Right lobe of liver (tissue), 4 donors: ENCODE measurements around the gene SLC31A2.
"Not testable (repeated sequence)": the region's sequence is repeated elsewhere in the genome, so short reads cannot be mapped to it uniquely, and the experiment has no call there.

ENCODE experiments used
- POLR2A ChIP-seq: fragments of 450-650 bp; IDR thresholded peaks from one replicate; pipeline ENCODE4 v1.6.1; 2017; ENCODE audit warnings: antibody characterized with exemption, mild to moderate bottlenecking
- TF ChIP-seq, protein P1 (sequence below), 4 donors: fragments of 200-600 bp in 3 of 4; fragments of 450-650 bp in 1 of 4; IDR thresholded peaks; one replicate each; pipeline versions ENCODE4 v1.5.1 to v1.8.0; 2016 to 2022; ENCODE audit warnings: antibody characterized with exemption in 4 of 4, mild to moderate bottlenecking in 2 of 4
- donor health status: DM: no; HTN: no; CAD: no.
- donor health status: DM: no; HTN: no; CAD: no.
- donor health status: DM: no; HTN: yes; CAD: no.

- not testable (repeated sequence) for TF ChIP-seq POLR2A
- TF ChIP-seq, protein P1, sequence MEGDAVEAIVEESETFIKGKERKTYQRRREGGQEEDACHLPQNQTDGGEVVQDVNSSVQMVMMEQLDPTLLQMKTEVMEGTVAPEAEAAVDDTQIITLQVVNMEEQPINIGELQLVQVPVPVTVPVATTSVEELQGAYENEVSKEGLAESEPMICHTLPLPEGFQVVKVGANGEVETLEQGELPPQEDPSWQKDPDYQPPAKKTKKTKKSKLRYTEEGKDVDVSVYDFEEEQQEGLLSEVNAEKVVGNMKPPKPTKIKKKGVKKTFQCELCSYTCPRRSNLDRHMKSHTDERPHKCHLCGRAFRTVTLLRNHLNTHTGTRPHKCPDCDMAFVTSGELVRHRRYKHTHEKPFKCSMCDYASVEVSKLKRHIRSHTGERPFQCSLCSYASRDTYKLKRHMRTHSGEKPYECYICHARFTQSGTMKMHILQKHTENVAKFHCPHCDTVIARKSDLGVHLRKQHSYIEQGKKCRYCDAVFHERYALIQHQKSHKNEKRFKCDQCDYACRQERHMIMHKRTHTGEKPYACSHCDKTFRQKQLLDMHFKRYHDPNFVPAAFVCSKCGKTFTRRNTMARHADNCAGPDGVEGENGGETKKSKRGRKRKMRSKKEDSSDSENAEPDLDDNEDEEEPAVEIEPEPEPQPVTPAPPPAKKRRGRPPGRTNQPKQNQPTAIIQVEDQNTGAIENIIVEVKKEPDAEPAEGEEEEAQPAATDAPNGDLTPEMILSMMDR (IDR thresholded peaks at IDR 0.05) = not testable (repeated sequence)
Observed at GRCh38 chr9:113149561-113149960, 1.2 kb upstream of the SLC31A2 start.
